HG02885 (cell line): ENCODE measurements around the gene PADI1.

Experiments used
- ATAC-seq: cut with Tn5 transposase; IDR thresholded peaks from one replicate; pipeline ENCODE4 v1.9.1; 2021; ENCODE audit warnings: mild to moderate bottlenecking; ENCODE audit not compliant: unreplicated experiment, poor library complexity

The PADI1 gene

GRCh38 chr1:17195731-17196130 lies 9.2 kb upstream of the PADI1 start:
- ATAC-seq = no peak

GRCh38 chr1:17196496-17197185 lies 8.3 kb upstream of the PADI1 start:
- ATAC-seq = no peak

GRCh38 chr1:17197696-17198095 lies 7.2 kb upstream of the PADI1 start:
- ATAC-seq = no peak

GRCh38 chr1:17198476-17199258 lies 6.3 kb upstream of the PADI1 start:
- no peak for ATAC-seq

GRCh38 chr1:17199267-17200044 lies 5.5 kb upstream of the PADI1 start:
- no peak for ATAC-seq

GRCh38 chr1:17200246-17200645 lies 4.7 kb upstream of the PADI1 start:
- ATAC-seq = no peak

- no peak for ATAC-seq
Observed at GRCh38 chr1:17200756-17201155, 4.2 kb upstream of the PADI1 start.

GRCh38 chr1:17201201-17202021 lies 3.5 kb upstream of the PADI1 start:
- ATAC-seq = no peak

GRCh38 chr1:17205652-17206051 lies 724 bp downstream of the PADI1 start:
- no peak for ATAC-seq

GRCh38 chr1:17206196-17206595 lies 1.3 kb downstream of the PADI1 start:
- ATAC-seq = no peak

- peak; percentile 57 for ATAC-seq
Observed at GRCh38 chr1:17207046-17207445, 2.1 kb downstream of the PADI1 start.

- ATAC-seq = no peak
Observed at GRCh38 chr1:17207540-17207939, 2.6 kb downstream of the PADI1 start.

- ATAC-seq = no peak
Observed at GRCh38 chr1:17207966-17208418, 3.1 kb downstream of the PADI1 start.

- ATAC-seq = no peak
Observed at GRCh38 chr1:17208546-17208945, 3.6 kb downstream of the PADI1 start.

- no peak for ATAC-seq
Observed at GRCh38 chr1:17209430-17209829, 4.5 kb downstream of the PADI1 start.

GRCh38 chr1:17210176-17210575 lies 5.2 kb downstream of the PADI1 start:
- no peak for ATAC-seq

- ATAC-seq = no peak
Observed at GRCh38 chr1:17211377-17211776, 6.4 kb downstream of the PADI1 start.

GRCh38 chr1:17212009-17212408 lies 7.1 kb downstream of the PADI1 start:
- no peak for ATAC-seq

GRCh38 chr1:17212487-17213121 lies 7.7 kb downstream of the PADI1 start:
- ATAC-seq = no peak
